ENCODE measurements around the gene MSRB1.
A peak's percentile ranks its signal among the peaks of the same experiment; 100 is the strongest.
"Not testable (repeated sequence)": the region's sequence is repeated elsewhere in the genome, so short reads cannot be mapped to it uniquely, and the experiment has no call there.

MSRB1 gene

DNA sequence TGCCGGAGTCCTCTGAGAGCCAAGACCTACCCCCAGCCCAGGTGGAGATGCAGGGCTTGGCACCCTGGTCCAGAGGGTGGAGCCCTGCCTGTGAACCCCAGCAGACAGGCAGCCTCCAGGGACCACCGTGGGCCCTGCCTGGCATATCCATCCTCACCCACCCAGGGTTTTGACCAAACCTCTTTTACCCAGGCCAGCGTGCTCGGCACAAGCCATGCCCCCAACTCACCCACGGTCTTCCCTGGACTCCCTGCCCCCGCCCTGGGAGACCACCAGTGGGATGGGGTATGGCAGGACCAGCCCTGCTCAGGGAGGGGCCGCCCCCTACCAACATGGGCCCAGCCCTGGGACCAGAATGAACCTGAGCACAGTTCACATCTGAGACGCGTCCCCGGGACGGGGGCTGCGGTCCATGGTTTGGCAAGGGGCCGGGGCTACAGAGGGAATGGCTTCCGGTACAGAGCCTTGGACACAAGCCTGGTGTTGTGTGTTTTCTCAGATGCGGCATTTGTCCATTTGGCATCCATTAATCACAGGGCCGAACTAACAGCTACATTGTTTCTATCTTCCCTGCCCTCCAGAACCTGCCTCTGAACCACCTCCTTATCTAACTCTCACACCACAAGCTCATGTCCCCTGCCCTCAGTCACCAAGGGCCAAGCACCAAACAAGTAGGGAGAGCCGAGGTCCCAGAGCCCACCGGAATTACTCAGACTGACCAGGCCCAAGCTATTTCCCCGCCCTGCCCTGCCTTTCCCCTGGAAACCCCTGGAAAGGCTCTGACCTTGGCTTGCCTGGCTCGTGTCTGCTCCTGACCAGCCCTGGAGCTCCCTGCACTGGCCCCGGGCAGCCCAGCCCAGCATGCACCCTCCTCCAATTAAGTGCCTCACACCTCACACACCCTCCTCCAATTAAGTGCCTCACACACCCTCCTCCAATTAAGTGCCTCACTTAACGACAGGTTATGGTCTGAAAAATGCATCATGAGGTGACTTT is 38.9 kb downstream of the MSRB1 start:
- no peak for DNase-seq

DNA sequence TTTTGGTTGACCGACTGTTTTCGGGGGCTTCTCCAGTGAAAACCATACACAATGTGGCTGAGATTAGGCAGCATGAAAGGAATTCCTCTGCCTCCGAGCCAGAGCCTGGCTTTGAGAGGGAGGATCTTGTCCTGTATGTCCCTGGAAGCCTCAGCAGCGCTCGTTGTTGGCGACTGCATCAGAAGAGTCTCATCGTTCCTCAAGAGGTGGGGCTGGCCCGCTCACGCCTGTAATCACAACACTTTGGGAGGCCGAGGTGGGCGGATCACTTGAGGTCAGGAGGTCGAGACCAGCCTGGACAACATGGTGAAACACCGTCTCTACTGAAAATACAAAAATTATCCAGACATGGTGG is 39.8 kb downstream of the MSRB1 start:
- no peak for DNase-seq

DNA sequence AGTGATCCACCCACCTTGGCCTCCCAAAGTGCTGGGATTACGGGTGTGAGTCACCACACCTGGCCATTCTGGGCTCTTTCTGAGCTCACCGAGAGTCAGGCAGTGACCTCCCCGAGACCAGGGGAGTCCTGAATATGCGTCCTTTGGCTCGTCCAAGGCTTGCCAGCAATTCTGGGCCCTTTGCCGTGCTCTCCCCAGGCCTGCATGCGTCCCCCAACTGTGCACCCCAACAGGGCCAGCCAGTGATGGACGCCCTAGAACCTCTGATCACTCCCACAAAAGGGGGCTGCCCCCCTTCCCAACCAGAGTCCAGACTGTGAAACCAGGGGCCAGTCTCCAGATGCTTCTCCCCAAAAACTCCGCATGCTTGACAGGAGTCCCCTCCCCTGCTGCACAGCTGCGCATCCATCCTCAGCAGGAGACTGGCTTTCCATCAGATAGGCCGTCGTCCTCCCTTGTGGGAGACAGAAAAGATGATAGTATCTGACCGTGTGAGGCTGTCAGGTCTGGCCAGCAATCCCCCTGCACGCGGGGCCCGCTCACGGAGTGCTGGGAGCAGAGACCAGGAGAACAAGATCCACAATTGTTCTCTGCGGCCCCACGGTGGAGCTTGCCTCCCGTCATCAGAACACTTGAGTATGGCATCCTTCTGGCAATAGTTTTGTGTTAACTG is 40.3 kb downstream of the MSRB1 start:
- no peak for DNase-seq

DNA sequence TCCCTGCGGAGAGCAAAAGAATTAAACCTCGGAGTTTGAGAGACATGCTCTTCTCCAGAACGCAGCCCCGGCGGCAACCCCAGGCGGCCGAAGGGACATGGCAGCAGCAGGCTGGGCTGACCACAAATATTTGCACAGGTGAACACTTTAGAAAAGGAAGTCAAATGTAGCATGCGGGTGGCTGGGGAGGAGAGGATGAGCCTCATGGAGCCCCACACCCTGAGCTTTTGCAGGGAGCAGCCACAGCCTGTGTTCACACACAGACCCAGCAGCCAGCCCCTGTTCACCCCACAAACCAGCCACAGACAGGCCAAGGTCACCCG is 42.6 kb downstream of the MSRB1 start:
- no peak for DNase-seq

DNA sequence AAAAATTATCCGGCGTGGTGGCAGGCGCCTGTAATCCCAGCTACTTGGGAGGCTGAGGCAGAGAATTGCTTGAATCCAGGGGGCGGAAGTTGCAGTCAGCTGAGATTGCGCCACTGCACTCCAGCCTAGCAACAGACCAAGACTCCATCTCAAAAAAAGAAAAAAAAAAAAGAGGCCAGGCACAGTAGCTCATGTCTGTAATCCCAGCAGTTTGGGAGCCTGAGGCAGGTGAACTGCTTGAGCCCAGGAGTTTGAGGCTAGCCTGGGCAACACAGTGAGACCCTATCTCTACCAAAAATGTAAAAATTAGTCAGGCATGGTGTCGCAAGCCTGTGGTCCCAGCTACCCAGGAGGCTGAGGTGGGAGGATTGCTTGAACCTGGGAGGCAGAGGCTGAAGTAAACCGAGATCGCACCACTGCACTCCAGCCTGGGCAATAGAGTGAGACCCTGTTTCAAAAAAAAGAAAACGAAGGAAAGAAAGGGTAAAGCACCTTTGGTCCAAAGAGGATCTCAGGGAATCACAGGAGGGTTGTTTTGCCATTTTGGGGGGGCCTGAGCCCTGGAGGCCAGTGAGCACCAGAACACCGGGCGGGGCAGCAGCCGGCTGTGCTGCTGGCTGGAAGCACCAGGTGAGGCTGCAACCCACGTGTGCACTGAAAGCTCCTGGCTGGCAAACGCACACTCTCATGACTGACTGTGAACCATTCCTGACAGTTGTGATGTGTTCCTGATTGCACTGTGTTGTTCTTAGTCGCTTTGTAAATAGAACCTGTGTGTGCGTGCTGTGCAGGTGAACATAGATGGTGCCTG is 43.2 kb downstream of the MSRB1 start:
- no peak for DNase-seq

DNA sequence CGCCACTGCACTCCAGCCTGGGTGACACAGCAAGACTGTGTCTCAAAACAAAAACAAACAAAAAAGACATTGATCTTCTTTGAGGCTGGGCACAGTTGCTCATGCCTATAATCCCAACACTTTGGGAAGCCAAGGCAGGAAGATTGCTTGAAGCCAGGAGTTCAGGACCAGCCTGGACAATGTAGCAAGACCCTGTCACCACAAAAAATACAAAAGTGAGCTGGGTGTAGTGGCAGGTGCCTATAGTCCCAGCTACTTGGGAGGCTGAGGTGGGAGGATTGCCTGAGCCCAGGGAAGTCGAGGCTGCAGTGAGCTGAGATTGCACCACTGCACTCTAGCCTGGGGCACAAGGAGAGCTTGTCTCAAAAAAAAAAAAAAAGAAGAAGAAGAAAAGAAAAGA is 45.3 kb downstream of the MSRB1 start:
- DNase-seq, result not testable (repeated sequence)

DNA sequence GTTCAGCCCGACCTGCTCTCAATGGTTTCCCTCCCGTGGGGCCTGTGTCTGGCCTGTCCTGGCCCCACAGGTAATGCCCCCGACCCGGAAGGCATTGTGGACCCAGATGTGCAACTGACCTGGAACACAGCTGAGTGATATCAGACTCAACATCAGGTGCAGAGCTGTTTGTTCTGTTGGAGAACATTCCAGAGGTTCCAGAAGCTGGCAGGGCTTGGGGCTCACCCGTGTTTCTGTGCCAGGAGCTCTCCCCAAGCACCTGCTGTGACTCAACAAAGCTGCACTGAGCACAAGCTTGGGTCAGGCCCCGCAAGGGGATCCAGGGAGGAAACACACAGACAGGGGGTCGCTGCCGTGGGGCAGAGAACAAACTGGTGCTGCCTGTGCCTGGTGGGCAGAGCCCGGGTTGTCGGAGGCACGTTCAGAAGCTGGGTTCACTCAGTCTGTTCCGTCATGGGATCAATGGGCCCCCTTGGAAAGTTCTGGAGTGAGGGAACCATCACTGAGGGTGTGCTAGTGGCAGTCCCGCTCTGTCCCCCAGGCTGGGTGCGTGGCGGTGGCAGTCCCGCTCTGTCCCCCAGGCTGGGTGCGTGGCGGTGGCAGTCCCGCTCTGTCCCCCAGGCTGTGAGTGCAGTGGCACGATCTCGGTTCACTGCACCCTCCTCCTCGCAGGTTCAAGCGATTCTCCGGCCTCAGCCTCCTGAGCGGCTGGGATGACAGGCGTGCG is 46.9 kb downstream of the MSRB1 start:
- DNase-seq, result no peak

DNA sequence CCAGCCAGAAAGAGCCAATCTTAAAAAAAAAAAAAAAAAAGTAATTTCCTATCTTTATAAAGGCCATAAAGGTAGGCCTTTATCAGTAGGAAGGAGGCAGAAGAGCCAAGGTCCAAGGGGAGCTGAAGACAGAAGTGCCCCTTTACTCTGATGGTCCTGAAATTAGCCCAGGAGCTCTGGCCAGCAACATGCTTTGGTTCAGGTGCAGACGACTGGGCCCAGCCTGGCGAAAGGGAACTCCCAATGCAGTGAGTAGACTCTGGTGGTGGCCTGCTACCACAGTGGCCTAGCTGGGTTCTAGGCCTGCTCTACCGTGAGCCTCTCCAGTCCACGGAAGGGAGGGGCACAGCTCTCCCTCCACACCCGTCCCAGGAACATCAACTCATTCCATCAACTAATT is 47.9 kb downstream of the MSRB1 start:
- DNase-seq, result no peak

DNA sequence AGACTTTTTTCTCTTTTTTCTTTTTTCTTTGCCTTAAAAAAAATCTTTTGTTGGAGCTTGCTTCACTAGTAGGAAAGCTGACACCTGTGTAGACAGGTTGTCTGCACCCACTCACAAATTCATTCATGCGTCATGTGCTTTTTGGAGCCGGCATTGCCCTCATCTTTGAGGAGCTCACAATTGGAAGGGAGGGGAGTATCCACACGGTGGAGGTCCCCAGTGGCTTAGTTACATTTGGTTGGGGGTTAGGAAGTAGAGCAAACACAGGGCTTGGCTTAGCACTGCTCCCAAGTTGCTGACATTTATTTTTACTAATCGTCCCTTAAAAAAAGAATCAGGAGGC is 52.3 kb downstream of the MSRB1 start:
- peak in 14 of 56 donors; percentile 3 to 44 (median 9) for DNase-seq

DNA sequence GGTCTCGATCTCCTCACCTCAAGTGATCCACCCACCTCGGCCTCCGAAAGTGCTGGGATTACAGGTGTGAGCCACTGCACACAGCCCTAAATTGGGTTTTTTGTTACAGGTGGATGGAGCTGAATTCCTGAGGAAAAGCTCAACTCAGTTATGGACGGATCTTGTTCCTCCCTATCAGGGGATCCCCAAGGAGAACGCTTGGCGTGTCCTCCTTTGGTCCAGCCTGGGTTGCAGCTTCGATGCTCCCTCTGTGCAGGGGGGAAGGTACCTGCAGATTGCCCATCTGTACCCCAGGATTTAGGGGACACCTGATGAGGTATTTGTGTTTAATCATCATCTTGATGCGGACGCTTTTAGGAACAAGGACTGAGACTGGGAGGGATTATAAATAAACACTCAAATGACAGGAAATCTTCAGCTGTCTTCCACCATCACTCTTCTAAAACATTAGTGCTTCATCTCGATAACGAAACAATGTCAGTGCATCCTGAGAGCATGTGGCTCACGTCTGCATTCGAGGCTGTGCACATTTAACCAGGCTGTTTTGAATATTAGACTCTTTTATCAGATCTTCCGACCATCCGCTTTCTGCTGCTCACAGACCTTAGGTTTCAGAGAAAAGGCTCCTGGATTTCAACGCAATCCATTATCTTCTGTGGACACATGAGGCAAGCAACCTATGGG is 52.8 kb downstream of the MSRB1 start:
- no peak for DNase-seq
